Measurements from ENCODE around the gene PRKCZ. TPM values are rescaled to one million over a fixed set of nuclear protein-coding genes. Genes with fewer than 3 reads are reported as not detected.

Gene PRKCZ
- total and polyA plus RNA-seq, 11 donors, result 12.5 to 20.7 (median 16.5) TPM

DNA sequence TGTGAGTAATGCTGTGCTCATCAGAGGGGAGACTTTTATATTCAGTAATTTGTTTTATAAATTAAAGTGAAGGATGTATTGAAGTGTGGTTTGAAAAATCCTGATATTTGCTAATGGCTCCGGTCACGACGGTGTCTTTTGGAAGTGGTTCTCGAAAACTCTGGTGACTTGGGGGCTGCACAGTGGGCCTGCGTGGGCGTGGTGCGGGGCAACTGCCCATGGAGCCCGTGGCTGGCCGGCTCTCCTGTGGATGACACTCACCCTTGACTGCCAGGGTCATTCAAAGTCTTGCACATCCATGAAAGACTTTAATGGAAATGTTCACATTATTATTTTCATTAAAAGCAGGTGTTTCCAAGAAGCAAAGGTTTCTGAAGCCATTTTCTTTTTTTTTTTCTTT is 136.7 kb downstream of the PRKCZ start:
- Histone ChIP-seq H3K4me1 (peaks cover 4 to 28% (median 22%) of the 10 kb centered on the region in 12 donors), H3K36me3 (peaks cover 0 to 19% (median 0%) of the 10 kb centered on the region in 9 donors), H3K4me3 (no peak overlapping the region), H3K9me3 (no peaks in the 10 kb centered on the region), H3K27ac (no peak overlapping the region), H3K27me3 (no peaks in the 10 kb centered on the region)
- TF ChIP-seq, protein P1, sequence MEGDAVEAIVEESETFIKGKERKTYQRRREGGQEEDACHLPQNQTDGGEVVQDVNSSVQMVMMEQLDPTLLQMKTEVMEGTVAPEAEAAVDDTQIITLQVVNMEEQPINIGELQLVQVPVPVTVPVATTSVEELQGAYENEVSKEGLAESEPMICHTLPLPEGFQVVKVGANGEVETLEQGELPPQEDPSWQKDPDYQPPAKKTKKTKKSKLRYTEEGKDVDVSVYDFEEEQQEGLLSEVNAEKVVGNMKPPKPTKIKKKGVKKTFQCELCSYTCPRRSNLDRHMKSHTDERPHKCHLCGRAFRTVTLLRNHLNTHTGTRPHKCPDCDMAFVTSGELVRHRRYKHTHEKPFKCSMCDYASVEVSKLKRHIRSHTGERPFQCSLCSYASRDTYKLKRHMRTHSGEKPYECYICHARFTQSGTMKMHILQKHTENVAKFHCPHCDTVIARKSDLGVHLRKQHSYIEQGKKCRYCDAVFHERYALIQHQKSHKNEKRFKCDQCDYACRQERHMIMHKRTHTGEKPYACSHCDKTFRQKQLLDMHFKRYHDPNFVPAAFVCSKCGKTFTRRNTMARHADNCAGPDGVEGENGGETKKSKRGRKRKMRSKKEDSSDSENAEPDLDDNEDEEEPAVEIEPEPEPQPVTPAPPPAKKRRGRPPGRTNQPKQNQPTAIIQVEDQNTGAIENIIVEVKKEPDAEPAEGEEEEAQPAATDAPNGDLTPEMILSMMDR (IDR thresholded peaks at IDR 0.05), result no peak
- TF ChIP-seq POLR2A (IDR thresholded peaks at IDR 0.05), result no peak
- WGBS, 4 donors, result 82 to 95% (median 89%) methylated on average over 9 of the region's 9 CpGs
- DNase-seq, result no peak
- intact Hi-C loops (cut with DNase I), result loop anchor here in 1 of 10 donors (10.0 kb wide), 1 partner anchor 358 kb away; no protein-coding TSS in a partner anchor
- no peak for ATAC-seq

DNA sequence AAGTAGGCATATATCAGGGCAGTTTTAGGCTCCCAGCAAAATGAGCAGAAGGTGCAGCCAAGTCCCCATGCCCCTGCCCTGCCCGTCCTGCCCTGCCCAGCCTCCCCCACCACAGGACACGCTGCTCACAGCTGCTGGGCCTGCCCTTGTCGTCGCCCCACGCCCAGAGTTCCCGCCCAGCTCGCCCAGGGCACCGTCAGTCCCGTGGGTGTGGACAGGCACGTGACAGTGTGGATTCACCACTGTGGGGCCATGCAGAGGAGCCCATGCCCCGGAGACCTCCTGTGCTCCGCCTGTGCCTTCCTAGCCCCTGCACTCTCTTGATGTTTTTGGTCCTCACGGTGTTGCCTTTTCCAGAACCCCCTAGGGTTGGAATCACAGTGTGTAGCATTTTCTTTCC is 137.4 kb downstream of the PRKCZ start:
- 76 to 82% (median 79%) methylated on average over 11 to 13 of the region's 13 CpGs for WGBS, 4 donors
- intact Hi-C loops (cut with DNase I), result loop anchor here in 1 of 10 donors (10.0 kb wide), 1 partner anchor 357 kb away; no protein-coding TSS in a partner anchor

DNA sequence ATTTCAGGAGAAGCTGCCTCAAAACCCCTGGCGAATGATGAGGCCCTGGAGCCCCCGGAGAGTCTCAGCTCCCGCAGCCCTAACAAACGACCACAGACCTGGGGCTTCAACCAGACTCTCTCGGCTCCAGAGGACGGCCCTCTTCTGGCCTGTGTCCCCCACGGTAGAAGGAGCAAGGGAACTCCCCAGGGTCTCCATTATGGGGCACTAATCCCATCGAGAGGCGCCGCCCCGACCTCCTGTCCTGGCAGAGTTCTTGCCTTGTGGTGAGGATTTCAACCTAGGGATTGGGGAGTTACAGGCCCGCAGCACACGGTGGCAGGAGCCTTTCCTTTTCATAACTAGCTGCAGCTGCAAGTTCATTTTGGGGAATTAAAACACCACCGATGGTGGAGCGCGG is 138.1 kb downstream of the PRKCZ start:
- no peak for DNase-seq

More for the DNA sequence above, 137.4 kb downstream of the PRKCZ start:
- H3K36me3 ChIP-seq, result peaks cover 0 to 19% (median 0%) of the 10 kb centered on the region in 9 donors
- no peaks in the 10 kb centered on the region for H3K27me3 ChIP-seq
- ATAC-seq (no peak), DNase-seq (no peak)
- H3K9me3 ChIP-seq, result no peaks in the 10 kb centered on the region
- peaks cover 4 to 35% (median 29%) of the 10 kb centered on the region in 12 donors for H3K4me1 ChIP-seq
- H3K4me3 ChIP-seq, result no peak overlapping the region
- no peak for TF ChIP-seq POLR2A (IDR thresholded peaks at IDR 0.05)
- TF ChIP-seq, protein P1 (IDR thresholded peaks at IDR 0.05), result no peak
- H3K27ac ChIP-seq, result no peak overlapping the region

More for the DNA sequence above, 138.1 kb downstream of the PRKCZ start:
- intact Hi-C loops (cut with DNase I), result loop anchor here in 1 of 10 donors (10.0 kb wide), 1 partner anchor 356 kb away; no protein-coding TSS in a partner anchor
- H3K27me3 ChIP-seq, result no peaks in the 10 kb centered on the region
- H3K4me3 ChIP-seq, result no peak overlapping the region
- TF ChIP-seq, protein P1 (IDR thresholded peaks at IDR 0.05), result no peak
- no peak for TF ChIP-seq POLR2A (IDR thresholded peaks at IDR 0.05)
- H3K4me1 ChIP-seq, result peaks cover 4 to 42% (median 32%) of the 10 kb centered on the region in 12 donors
- ATAC-seq, result no peak
- H3K9me3 ChIP-seq, result no peaks in the 10 kb centered on the region
- H3K27ac ChIP-seq, result no peak overlapping the region
- peaks cover 0 to 19% (median 0%) of the 10 kb centered on the region in 9 donors for H3K36me3 ChIP-seq
- 90 to 95% (median 91%) methylated on average over 10 to 16 of the region's 16 CpGs for WGBS, 4 donors

Measured in heart left ventricle (tissue), 16 donors.